B cell (primary cell): Measurements from ENCODE around the gene SSU72. TPM values are rescaled to one million over a fixed set of nuclear protein-coding genes. Genes with fewer than 3 reads are reported as not detected.

ENCODE experiments used
- ATAC-seq: fragments of 200-7000 bp; cut with Tn5 transposase; one replicate; pipeline ENCODE4 v1.10.0; 2021; ENCODE audit warnings: low read depth, mild to moderate bottlenecking, moderate number of reproducible peaks, moderate library complexity
- CTCF ChIA-PET: fragments of 350-600 bp; sonication (Branson Sonifier 250); formaldehyde crosslinking; loops from one replicate; lab custom pipeline; 2021; ENCODE audit warnings: antibody characterized with exemption, inconsistent platforms; lab: Charles Lee
- POLR2A ChIA-PET: fragments of 350-600 bp; sonication (Branson Sonifier 250); formaldehyde crosslinking; loops from one replicate; lab custom pipeline; 2021; ENCODE audit warnings: antibody characterized with exemption; lab: Charles Lee
- DNase-seq: peaks from one replicate; pipeline ENCODE4 v3.0.0; 2013
- H2AFZ ChIP-seq: 2 replicates; pipeline ENCODE4 v1.6.1; 2012; ENCODE audit warnings: mild to moderate bottlenecking, low read depth, low read length; ENCODE audit not compliant: insufficient read depth, poor library complexity, severe bottlenecking
- H3K27ac ChIP-seq, 2 donors: 1 replicate in 1 of 2; 2 replicates in 1 of 2; pipeline ENCODE4 v1.5.1; 2012 to 2013; ENCODE audit warnings: low read length in 2 of 2, mild to moderate bottlenecking in 2 of 2, moderate library complexity in 1 of 2
- H3K27me3 ChIP-seq, 4 experiments: fragments of 200-600 bp in 1 of 4; sonication (generic) in 1 of 4; replicated peaks in 1 of 4; 1 replicate in 2 of 4; 2 replicates in 2 of 4; pipeline versions ENCODE4 v1.6.1 to v1.7.0; 2013 to 2016; ENCODE audit warnings: low read length in 3 of 4, mild to moderate bottlenecking in 2 of 4, mixed read lengths in 1 of 4, moderate library complexity in 1 of 4; ENCODE audit not compliant: insufficient read depth in 4 of 4, control insufficient read depth in 3 of 4; ENCODE audit errors: control extremely low read depth in 1 of 4
- H3K36me3 ChIP-seq, 2 experiments: replicated peaks in 1 of 2; 1 replicate in 1 of 2; 2 replicates in 1 of 2; pipeline versions ENCODE4 v1.6.1 to v1.7.1; 2013; ENCODE audit warnings: low read length in 1 of 2; ENCODE audit not compliant: insufficient read depth in 2 of 2, control insufficient read depth in 1 of 2; ENCODE audit errors: control extremely low read depth in 1 of 2, extremely low read depth in 1 of 2
- H3K4me1 ChIP-seq, 2 donors: fragments of 200-600 bp in 1 of 2; sonication (generic) in 1 of 2; 1 replicate in 1 of 2; 2 replicates in 1 of 2; pipeline versions ENCODE4 v1.5.1 to v1.6.1; 2013 to 2017; ENCODE audit warnings: low read length in 2 of 2; ENCODE audit not compliant: control insufficient read depth in 2 of 2, insufficient read depth in 2 of 2
- H3K4me2 ChIP-seq: replicated peaks from 2 replicates; pipeline ENCODE3; 2012; ENCODE audit warnings: mild to moderate bottlenecking, low read depth, low read length; ENCODE audit not compliant: poor library complexity, severe bottlenecking
- H3K4me3 ChIP-seq, 5 experiments: fragments of 200-600 bp in 1 of 5; sonication (generic) in 1 of 5; 1 replicate in 3 of 5; 2 replicates in 2 of 5; pipeline versions ENCODE4 v1.5.1 to v1.7.0; 2011 to 2016; ENCODE audit warnings: low read length in 4 of 5, mild to moderate bottlenecking in 4 of 5, low read depth in 2 of 5, control low read depth in 1 of 5, moderate library complexity in 1 of 5; ENCODE audit not compliant: insufficient read depth in 1 of 5; ENCODE audit errors: control extremely low read depth in 1 of 5, extremely low read depth in 1 of 5
- H3K79me2 ChIP-seq: fragments of 200-600 bp; sonication (generic); one replicate; pipeline ENCODE4 v1.6.0; 2016; ENCODE audit warnings: low read length; ENCODE audit not compliant: control insufficient read depth, insufficient read depth
- H3K9ac ChIP-seq: fragments of 200-600 bp; sonication (generic); 2 replicates; pipeline ENCODE4 v1.6.1; 2017; ENCODE audit warnings: mild to moderate bottlenecking, low read length, moderate library complexity
- H3K9me3 ChIP-seq, 3 donors: one replicate each; pipeline versions ENCODE4 v1.6.1 to v1.7.1; 2013; ENCODE audit warnings: low read length in 2 of 3; ENCODE audit not compliant: control insufficient read depth in 2 of 3, insufficient read depth in 1 of 3; ENCODE audit errors: control extremely low read depth in 1 of 3
- H4K20me1 ChIP-seq: 2 replicates; pipeline ENCODE4 v1.6.0; 2012; ENCODE audit warnings: mild to moderate bottlenecking, low read length; ENCODE audit not compliant: insufficient read depth, control insufficient read depth, poor library complexity, severe bottlenecking
- H3K27ac Mint-ChIP-seq: one replicate; pipeline ENCODE4 v1.8.0; 2021; ENCODE audit warnings: mixed read lengths
- H3K27me3 Mint-ChIP-seq: one replicate; pipeline ENCODE4 v1.8.0; 2021; ENCODE audit warnings: mixed read lengths
- H3K4me1 Mint-ChIP-seq: one replicate; pipeline ENCODE4 v1.8.0; 2021; ENCODE audit warnings: mixed read lengths
- H3K4me3 Mint-ChIP-seq: one replicate; pipeline ENCODE4 v1.8.0; 2021; ENCODE audit warnings: mixed read lengths
- H3K9me3 Mint-ChIP-seq: one replicate; pipeline ENCODE4 v1.8.0; 2022; ENCODE audit warnings: mixed read lengths; ENCODE audit not compliant: insufficient read depth
- CTCF ChIP-seq: fragments of 200-600 bp; IDR thresholded peaks from one replicate; pipeline ENCODE4 v1.8.0; 2022; ENCODE audit warnings: antibody characterized with exemption, mild to moderate bottlenecking
- EZH2 ChIP-seq: IDR thresholded peaks from 2 replicates; pipeline ENCODE4 v1.6.1; 2012; ENCODE audit warnings: borderline replicate concordance, low read depth, mild to moderate bottlenecking, moderate library complexity, low read length; ENCODE audit not compliant: insufficient read depth, poor library complexity, severe bottlenecking
- WGBS: methylation state at CpG from one replicate; pipeline ENCODE4 v1.1.5; 2013; ENCODE audit warnings: missing lambda C conversion rate; ENCODE audit not compliant: insufficient coverage; 5-methylcytosine and 5-hydroxymethylcytosine counted together
- intact Hi-C: fragments of 100-400 bp; cut with micrococcal nuclease; formaldehyde crosslinking; loops from one replicate; pipeline ENCODE4 v1.10.0; 2022
- polyA plus RNA-seq: library from polyadenylated mRNA; depleted of rRNA; stranded (reverse); fragments of >200 nt; gene quantifications from 2 replicates; pipeline ENCODE4 v1.2.3, GENCODE V29; 2012
- total RNA-seq, 2 donors: library from RNA; stranded (reverse); fragments of 120-200 nt in 1 of 2; gene quantifications; 1 replicate in 1 of 2; 2 replicates in 1 of 2; pipeline versions ENCODE4 v1.2.3 to v1.2.4, GENCODE V29; 2013 to 2022

Gene SSU72
- total and polyA plus RNA-seq, 2 donors (not counting 1 experiment from before 2014, with no cell fraction given): 86.8 to 112 TPM

- POLR2A ChIA-PET: no interaction called here
- H2AFZ ChIP-seq: no peak overlapping the region
- ATAC-seq (no peak), DNase-seq (no peak)
- H3K9ac ChIP-seq: peak overlapping the region; percentile 45
- peak overlapping the region in 4 of 5 experiments; percentile 13 to 46 (median 36) for H3K4me3 ChIP-seq
- peaks cover 34% of the 10 kb centered on the region for H3K79me2 ChIP-seq
- peaks cover 0 to 20% of the 10 kb centered on the region in 2 experiments for H3K36me3 ChIP-seq
- Mint-ChIP-seq H3K27me3 (peaks cover 3% of the 10 kb centered on the region), H3K4me1 (peaks cover 7% of the 10 kb centered on the region), H3K27ac (peak overlapping the region; percentile 26), H3K4me3 (peak overlapping the region; percentile 78), H3K9me3 (no peaks in the 10 kb centered on the region)
- peaks cover 0 to 7% (median 1%) of the 10 kb centered on the region in 4 experiments for H3K27me3 ChIP-seq
- H3K4me2 ChIP-seq: peak overlapping the region; percentile 84
- no peak overlapping the region for H3K27ac ChIP-seq
- 22% methylated on average over 46 of the region's 66 CpGs for WGBS
- H3K9me3 ChIP-seq: no peaks in the 10 kb centered on the region
- TF ChIP-seq CTCF: no peak
- no peak for TF ChIP-seq EZH2
- peaks cover 15% of the 10 kb centered on the region for H4K20me1 ChIP-seq
- intact Hi-C loops: no loop called here
- peaks cover 6 to 11% of the 10 kb centered on the region in 2 donors for H3K4me1 ChIP-seq
- CTCF ChIA-PET: interaction anchor here (1.2 kb wide), 1 partner anchor 366 kb away, joined by 3 read pairs; no protein-coding TSS in a partner anchor
These were observed 35.2 kb downstream of the SSU72 start for GRCh38 chr1:1539310-1540089.

GRCh38 chr1:1538989-1539309, 35.7 kb downstream of the SSU72 start:
- no peak for ATAC-seq
- peaks cover 0 to 20% of the 10 kb centered on the region in 2 experiments for H3K36me3 ChIP-seq
- no peak overlapping the region for H3K4me3 ChIP-seq
- H3K4me1 Mint-ChIP-seq: peaks cover 7% of the 10 kb centered on the region
- no peak overlapping the region for H2AFZ ChIP-seq
- WGBS: 94% methylated on average over 18 of the region's 18 CpGs
- peaks cover 6 to 11% of the 10 kb centered on the region in 2 donors for H3K4me1 ChIP-seq
- peak overlapping the region; percentile 78 for H3K4me3 Mint-ChIP-seq
- no peaks in the 10 kb centered on the region for H3K9me3 ChIP-seq
- ChIA-PET CTCF (interaction anchor here (1.2 kb wide), 1 partner anchor 367 kb away, joined by 3 read pairs; no protein-coding TSS in a partner anchor), POLR2A (no interaction called here)
- peaks cover 3% of the 10 kb centered on the region for H3K27me3 Mint-ChIP-seq
- peaks cover 0 to 7% (median 1%) of the 10 kb centered on the region in 4 experiments for H3K27me3 ChIP-seq
- intact Hi-C loops: no loop called here
- no peaks in the 10 kb centered on the region for H3K9me3 Mint-ChIP-seq
- no peak overlapping the region for H3K27ac ChIP-seq
- peak overlapping the region; percentile 45 for H3K9ac ChIP-seq
- H4K20me1 ChIP-seq: peaks cover 13% of the 10 kb centered on the region
- DNase-seq: no peak
- H3K4me2 ChIP-seq: peak overlapping the region; percentile 84
- TF ChIP-seq CTCF (no peak), EZH2 (no peak)
- H3K27ac Mint-ChIP-seq: no peak overlapping the region
- H3K79me2 ChIP-seq: peaks cover 29% of the 10 kb centered on the region
